Ammon's horn (tissue), 1 donor: ENCODE results near the gene DIPK2A.

ENCODE experiments used
- DNase-seq: peaks from one replicate; pipeline ENCODE4 v3.0.0-alpha.2; 2016; ENCODE audit warnings: low spot score

Gene DIPK2A

DNA sequence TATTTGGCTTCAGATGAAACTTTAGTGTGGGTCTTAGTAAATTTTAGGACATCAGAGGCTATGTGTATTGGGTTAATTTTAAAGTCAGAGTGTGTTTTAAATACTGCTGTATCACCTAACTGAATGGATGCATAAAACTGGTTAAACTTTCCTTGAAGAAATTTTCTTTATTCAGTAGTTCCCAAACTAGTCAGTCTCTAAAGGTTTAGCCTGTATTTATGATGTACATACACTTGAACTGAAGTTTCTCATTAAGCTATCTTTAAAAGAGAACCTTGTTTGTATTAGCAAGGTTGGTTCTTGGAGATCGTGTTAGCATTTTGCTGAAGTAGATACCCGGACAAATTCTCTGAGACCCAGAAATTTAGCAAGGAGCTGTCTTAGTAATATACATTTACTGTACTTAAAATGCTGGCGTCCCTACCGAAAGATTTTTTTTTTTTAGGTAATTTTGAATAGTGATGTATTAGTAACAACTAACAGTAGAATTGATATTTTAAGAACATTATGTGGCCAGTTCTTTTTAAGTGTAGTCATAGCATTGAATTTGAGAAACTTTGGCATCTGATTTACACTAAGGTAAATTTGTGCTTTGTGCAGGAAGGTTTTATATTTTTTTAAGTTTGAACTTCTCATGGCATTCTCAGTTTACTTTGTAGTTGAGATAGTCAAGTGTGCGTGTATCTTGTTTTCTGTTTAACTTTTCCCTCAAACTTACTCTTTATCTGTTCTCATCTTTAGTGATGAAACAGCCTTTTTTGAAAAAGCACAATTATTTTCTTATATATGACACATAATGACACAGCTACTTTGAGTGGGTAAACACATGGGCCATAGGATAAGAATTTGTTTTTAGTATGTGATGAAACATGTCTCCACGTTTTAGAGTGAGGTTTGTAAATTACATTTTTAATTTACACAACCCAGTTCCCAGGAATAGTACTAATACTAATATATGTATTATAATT, 2.9 kb downstream of the DIPK2A start:
- no peak for DNase-seq

DNA sequence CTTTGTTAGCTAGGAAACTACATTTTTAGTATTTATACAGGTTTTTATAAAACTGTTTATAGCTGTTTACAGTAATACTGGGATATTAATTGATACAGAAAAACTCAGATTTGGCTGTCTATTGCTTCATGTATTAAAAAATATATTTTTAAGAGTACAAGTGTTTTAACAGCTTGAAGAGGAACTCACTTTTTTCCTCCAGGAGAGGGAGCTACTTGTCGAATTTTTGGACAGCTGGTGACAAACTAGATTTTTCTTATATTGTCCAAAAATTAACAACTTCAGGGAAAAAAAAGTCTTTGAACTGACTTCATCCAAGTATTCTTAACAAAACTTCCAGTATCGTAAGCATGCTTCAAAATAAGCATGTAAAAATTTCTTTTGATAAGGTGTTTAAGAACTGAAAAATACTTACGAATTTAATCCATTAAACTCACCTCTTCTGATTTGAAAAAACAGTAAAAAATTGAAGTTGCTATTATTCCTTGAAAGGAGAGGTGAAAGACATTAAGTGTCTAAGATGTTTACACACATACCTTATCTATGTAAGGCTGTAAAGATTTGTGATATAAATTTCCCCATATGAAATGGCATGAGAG, 4.0 kb downstream of the DIPK2A start:
- DNase-seq, result peak; percentile 64

GRCh38 chr3:143977341-143978262, 6.0 kb downstream of the DIPK2A start:
- DNase-seq, result peak; percentile 57

DNA sequence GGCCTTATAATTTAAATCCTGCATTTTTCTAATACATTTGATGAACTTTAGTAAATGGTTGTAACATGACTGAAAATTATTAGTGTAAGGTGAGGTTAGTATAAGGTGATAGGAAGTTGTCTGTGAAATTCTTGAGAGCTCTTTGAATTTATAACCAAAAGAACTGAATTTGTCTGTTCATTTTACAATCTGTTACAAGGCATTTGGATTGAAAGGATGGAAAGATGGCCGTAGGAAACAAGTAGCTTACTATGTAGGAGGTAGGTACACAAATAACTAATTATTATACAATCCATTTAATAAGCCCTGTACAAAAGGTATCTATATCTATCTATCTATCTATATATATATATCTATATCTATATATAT, 6.6 kb downstream of the DIPK2A start:
- no peak for DNase-seq

DNA sequence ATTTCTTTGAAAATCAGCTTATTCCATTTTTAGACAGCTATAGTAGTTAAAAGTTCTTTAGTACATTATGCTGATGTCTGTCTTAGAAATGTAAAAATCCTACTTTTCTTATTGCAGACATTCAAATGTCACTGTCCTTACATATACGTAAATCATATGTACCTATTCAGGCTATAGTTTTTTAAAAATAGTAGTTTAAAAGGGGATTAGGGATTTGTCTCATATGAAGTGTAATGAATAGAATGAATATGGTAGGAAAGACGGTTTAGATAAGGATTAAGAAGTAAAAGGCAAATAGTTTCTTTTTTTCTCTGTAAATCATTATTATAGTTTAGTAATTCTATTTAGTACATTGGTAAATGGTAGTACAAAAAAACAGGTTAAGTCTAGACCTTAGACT, 7.4 kb downstream of the DIPK2A start:
- no peak for DNase-seq

DNA sequence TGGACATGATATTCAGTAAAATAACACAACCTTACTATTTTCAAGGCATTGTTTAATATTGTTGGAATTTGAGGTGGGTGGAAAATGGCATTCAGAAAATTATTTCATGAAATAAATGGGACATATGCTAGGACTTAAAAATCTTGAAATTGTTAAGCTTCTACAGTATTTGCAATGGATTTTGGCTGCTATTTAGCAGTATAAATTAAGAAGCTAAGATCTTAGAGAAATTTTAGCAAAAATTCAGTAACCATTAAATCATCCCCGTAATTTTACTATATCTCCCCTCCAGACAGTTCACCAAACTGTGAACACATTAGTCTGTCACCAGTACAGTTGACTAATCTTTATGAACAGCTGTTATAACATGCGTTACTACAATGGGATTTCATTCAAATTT, 8.2 kb downstream of the DIPK2A start:
- no peak for DNase-seq

DNA sequence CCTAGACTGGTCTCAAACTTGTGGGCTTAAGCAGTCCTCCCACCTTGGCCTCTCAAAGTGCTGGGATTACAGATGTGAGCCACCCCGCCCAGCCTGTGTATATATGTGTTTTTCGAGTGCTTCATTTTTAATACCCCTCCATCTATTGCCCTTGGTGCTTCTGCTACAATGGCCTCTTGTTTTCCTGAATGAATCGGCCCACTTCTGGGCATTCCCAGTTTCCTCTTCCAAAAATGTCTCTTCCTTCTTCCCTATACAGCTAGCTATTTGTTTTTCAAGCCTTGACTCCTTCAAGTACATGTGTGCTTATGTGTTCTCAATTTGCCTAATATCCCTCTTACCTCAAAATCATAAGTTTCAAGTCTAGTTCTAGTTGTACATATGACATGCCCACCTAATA, 16.7 kb downstream of the DIPK2A start:
- no peak for DNase-seq

- DNase-seq, result no peak
Observed at GRCh38 chr3:143989461-143989860, 17.8 kb downstream of the DIPK2A start.

DNA sequence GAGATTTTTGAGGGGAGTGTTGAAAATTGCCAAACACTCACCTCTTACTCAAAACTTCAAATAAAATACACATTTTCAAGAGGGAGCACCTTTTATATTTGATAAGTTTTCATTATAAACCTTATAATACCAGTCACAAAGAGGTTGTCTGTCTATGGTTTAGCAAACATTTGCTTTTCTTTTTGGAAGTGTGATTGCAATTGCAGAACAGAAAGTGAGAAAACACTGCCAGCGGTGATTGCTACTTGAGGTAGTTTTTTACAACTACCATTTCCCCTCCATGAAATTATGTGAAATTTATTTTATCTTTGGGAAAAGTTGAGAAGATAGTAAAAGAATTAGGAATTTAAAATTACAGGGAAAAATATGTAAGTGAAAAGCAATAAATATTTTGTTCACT, 20.1 kb downstream of the DIPK2A start:
- DNase-seq, result no peak

DNA sequence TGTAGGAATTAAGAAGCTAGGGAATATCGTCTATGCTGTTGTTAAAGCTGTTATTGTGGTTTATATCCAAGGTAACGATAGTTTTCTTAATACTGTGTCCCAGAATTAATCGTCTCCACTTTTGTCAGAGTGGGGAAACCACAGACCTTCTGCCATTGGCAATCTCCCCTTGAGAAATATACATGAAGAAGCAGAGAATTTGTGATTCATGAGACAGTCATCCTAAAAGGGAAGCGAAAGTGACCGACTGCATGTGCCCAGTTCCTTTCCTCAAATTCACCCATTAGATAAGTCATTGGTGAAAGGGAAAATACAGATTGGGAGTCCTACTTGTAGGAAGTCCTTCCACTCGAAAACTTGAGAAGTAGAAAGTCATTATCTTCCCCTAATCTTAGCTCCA, 26.6 kb downstream of the DIPK2A start:
- peak; percentile 53 for DNase-seq

- no peak for DNase-seq
Observed at GRCh38 chr3:144003051-144003450, 31.4 kb downstream of the DIPK2A start.

GRCh38 chr3:144010371-144010770, 38.7 kb downstream of the DIPK2A start:
- no peak for DNase-seq

DNA sequence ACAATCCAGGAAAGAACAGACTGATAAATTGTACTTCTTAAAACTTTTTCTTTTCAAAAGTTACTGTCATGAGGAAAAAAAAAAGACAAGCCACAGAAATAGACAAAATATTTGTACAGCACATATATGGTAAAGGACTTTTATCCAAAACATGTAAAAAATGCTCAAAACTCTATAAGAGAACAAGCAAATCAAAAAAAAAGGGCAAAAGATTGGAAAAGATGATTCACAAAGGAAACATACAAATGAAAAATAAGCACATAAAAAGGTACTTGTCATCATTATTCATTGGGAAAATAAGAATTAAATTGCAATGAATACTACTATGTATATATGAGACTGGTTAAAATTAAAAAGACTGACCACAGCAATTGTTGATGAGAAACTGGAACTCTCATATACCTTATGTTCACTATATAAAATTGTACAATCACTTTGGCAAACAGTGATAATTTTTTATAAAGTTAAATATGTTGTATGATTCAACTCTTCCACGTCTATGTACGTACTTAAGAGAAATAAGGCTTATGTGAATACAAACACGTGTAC, 39.7 kb downstream of the DIPK2A start:
- no peak for DNase-seq

DNA sequence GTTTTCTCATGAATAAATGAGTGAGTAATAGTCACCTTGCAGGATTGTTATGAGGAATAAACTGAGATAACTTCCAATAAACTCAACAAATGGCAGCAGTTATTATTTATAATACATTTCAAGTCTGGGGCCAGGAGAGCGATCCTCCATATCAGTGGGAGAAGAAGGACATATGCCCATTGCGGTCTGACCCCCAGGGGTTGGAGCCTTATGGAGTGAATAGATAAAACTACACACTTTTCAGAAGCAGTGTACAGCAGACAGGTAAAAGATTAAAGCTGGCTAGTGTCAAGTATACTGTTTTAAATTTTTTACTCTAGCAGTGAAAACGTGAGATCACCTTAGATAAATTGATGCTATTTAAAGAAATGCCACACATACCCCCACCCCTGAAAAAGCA, 43.5 kb downstream of the DIPK2A start:
- no peak for DNase-seq

DNA sequence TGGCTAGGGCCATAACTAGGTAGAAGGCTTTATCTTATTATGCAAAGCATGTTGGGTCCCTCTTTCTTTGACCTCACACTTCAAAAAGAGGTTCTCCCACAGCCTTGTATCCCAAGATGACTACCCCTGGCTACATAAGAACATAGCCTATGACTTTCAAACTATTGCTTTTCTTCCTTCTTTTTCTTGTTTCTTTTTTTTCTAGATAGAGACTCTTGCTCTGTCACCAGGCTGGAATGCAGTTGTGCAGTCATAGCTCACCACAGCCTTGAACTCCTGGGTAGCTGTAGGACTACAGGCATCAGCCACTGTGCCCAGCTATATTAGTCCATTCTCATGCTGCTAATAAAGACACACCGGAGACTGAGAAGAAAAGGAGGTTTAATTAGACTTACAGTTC, 47.2 kb downstream of the DIPK2A start:
- no peak for DNase-seq
